ENCODE measurements around the gene GPM6B. TPM values are rescaled to one million over a fixed set of nuclear protein-coding genes. Genes with fewer than 3 reads are reported as not detected.

The GPM6B gene
- total RNA-seq, 2 experiments from 2014 or later = not detected

- BruUV-seq (replicated peaks) = no TSS peak
- CTCF ChIA-PET (ENCODE audit: unreplicated experiment) = no interaction called here
- intact Hi-C loops (cut with micrococcal nuclease; ENCODE audit: unreplicated experiment) = no loop called here
- TF ChIP-seq EZH2phosphoT487 (IDR thresholded peaks at IDR 0.05; ENCODE audit: borderline replicate concordance, low read depth, low read length) (no peak), CTCF (conservative IDR thresholded peaks at IDR 0.05; ENCODE audit: low read length) (no peak)
- H3K79me2 ChIP-seq (ENCODE audit: insufficient read depth, low read depth, low read length) = peaks cover 26% of the 10 kb centered on the region; the same call in 1 of the 2 replicates
- no peaks in the 10 kb centered on the region for H4K20me1 ChIP-seq (ENCODE audit: insufficient read depth, low read length)
- no peaks in the 10 kb centered on the region for H3K9me2 ChIP-seq (ENCODE audit: insufficient read depth, low read length)
- no peak for DNase-seq (ENCODE audit: low spot score)
- peaks cover 91% of the 10 kb centered on the region for H3K36me3 ChIP-seq (ENCODE audit: insufficient read depth, low read length)
- POLR2A ChIA-PET = no interaction called here
- peaks cover 36% of the 10 kb centered on the region for H3K4me1 ChIP-seq (ENCODE audit: insufficient read depth, low read length, poor library complexity, severe bottlenecking)
- no peaks in the 10 kb centered on the region for H3K9me3 ChIP-seq (ENCODE audit: low read length)
- H3K4me2 ChIP-seq (ENCODE audit: low read length) = no peak overlapping the region
- H3K27ac ChIP-seq (ENCODE audit: low read depth, low read length, poor library complexity, severe bottlenecking) = no peak overlapping the region
- H2AFZ ChIP-seq (ENCODE audit: low read length) = no peak overlapping the region
- no peak overlapping the region for H3K4me3 ChIP-seq (ENCODE audit: low read depth, low read length, poor library complexity, severe bottlenecking)
Measured at GRCh38 chrX:13763489-13763888, 53.4 kb downstream of the GPM6B start.

- H3K4me2 ChIP-seq (ENCODE audit: low read length) = peak overlapping the region; percentile 73
- peaks cover 53% of the 10 kb centered on the region for H3K4me1 ChIP-seq (ENCODE audit: insufficient read depth, low read length, poor library complexity, severe bottlenecking)
- no peaks in the 10 kb centered on the region for H3K9me3 ChIP-seq (ENCODE audit: low read length)
- BruUV-seq (replicated peaks) = no TSS peak
- H3K36me3 ChIP-seq (ENCODE audit: insufficient read depth, low read length) = peaks cover 91% of the 10 kb centered on the region
- peak overlapping the region; percentile 15 for H3K4me3 ChIP-seq (ENCODE audit: low read depth, low read length, poor library complexity, severe bottlenecking)
- peaks cover 35% of the 10 kb centered on the region; the same call in 1 of the 2 replicates for H3K79me2 ChIP-seq (ENCODE audit: insufficient read depth, low read depth, low read length)
- H3K27ac ChIP-seq (ENCODE audit: low read depth, low read length, poor library complexity, severe bottlenecking) = peak overlapping the region; percentile 100
- TF ChIP-seq CTCF (conservative IDR thresholded peaks at IDR 0.05; ENCODE audit: low read length) (no peak), EZH2phosphoT487 (IDR thresholded peaks at IDR 0.05; ENCODE audit: borderline replicate concordance, low read depth, low read length) (no peak)
- DNase-seq (ENCODE audit: low spot score) = peak; percentile 47
- intact Hi-C loops (cut with micrococcal nuclease; ENCODE audit: unreplicated experiment) = no loop called here
- POLR2A ChIA-PET = interaction anchor here (0.5 to 2.7 kb wide), 10 partner anchors 10 to 1550 kb away, joined by 3 to 9 read pairs (median 3); partner anchors contain the start of genes GEMIN8, OFD1 and TRAPPC2
- H4K20me1 ChIP-seq (ENCODE audit: insufficient read depth, low read length) = no peaks in the 10 kb centered on the region
- H3K9me2 ChIP-seq (ENCODE audit: insufficient read depth, low read length) = no peaks in the 10 kb centered on the region
- CTCF ChIA-PET (ENCODE audit: unreplicated experiment) = no interaction called here
- H2AFZ ChIP-seq (ENCODE audit: low read length) = no peak overlapping the region
Measured at GRCh38 chrX:13761606-13762414, 55.1 kb downstream of the GPM6B start.

GRCh38 chrX:13760426-13760825, 56.5 kb downstream of the GPM6B start:
- Histone ChIP-seq H3K4me1 (ENCODE audit: insufficient read depth, low read length, poor library complexity, severe bottlenecking) (peaks cover 67% of the 10 kb centered on the region), H3K4me2 (ENCODE audit: low read length) (peak overlapping the region; percentile 73), H3K4me3 (ENCODE audit: low read depth, low read length, poor library complexity, severe bottlenecking) (no peak overlapping the region), H3K27ac (ENCODE audit: low read depth, low read length, poor library complexity, severe bottlenecking) (peak overlapping the region; percentile 100), H2AFZ (ENCODE audit: low read length) (no peak overlapping the region), H4K20me1 (ENCODE audit: insufficient read depth, low read length) (no peaks in the 10 kb centered on the region), H3K79me2 (ENCODE audit: insufficient read depth, low read depth, low read length) (peaks cover 42% of the 10 kb centered on the region; the same call in 1 of the 2 replicates), H3K9me3 (ENCODE audit: low read length) (no peaks in the 10 kb centered on the region), H3K36me3 (ENCODE audit: insufficient read depth, low read length) (peaks cover 91% of the 10 kb centered on the region), H3K9me2 (ENCODE audit: insufficient read depth, low read length) (no peaks in the 10 kb centered on the region)
- CTCF ChIA-PET (ENCODE audit: unreplicated experiment) = no interaction called here
- TSS peak; percentile 37 for BruUV-seq (replicated peaks)
- no peak for DNase-seq (ENCODE audit: low spot score)
- intact Hi-C loops (cut with micrococcal nuclease; ENCODE audit: unreplicated experiment) = no loop called here
- TF ChIP-seq CTCF (conservative IDR thresholded peaks at IDR 0.05; ENCODE audit: low read length) (no peak), EZH2phosphoT487 (IDR thresholded peaks at IDR 0.05; ENCODE audit: borderline replicate concordance, low read depth, low read length) (no peak)
- POLR2A ChIA-PET = interaction anchor here (0.8 to 2.7 kb wide), 3 partner anchors 11 to 886 kb away, joined by 3 to 9 read pairs (median 3); partner anchors contain the start of genes OFD1 and TRAPPC2
